ENCODE data around the gene DESI1. TPM values are rescaled to one million over a fixed set of nuclear protein-coding genes. Genes with fewer than 3 reads are reported as not detected.
"Not testable (repeated sequence)": the region's sequence is repeated elsewhere in the genome, so short reads cannot be mapped to it uniquely, and the experiment has no call there.

The DESI1 gene
- total RNA-seq, 6 experiments from 2014 or later, result 34.8 to 49.5 (median 40.9) TPM

DNA sequence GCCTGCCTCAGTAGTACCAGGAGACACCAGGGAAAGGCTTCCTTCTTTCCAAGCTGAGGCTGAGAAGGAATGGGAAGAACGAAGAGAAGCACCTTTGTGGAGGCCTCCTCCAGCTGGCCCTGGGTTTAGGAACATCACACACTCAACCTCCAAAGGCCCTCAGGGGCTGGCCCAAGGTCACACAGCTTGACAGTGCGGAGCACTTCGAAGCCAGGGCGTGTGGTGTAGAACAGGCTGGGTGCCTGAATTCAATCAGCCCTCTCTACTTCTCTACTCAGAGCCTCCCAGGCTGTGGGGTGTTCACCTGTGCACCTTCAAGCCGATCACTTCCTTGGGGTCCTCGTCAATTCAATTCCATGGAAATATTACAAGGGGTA lies 60.8 kb downstream of the DESI1 start:
- no peak overlapping the region for H3K27ac ChIP-seq

DNA sequence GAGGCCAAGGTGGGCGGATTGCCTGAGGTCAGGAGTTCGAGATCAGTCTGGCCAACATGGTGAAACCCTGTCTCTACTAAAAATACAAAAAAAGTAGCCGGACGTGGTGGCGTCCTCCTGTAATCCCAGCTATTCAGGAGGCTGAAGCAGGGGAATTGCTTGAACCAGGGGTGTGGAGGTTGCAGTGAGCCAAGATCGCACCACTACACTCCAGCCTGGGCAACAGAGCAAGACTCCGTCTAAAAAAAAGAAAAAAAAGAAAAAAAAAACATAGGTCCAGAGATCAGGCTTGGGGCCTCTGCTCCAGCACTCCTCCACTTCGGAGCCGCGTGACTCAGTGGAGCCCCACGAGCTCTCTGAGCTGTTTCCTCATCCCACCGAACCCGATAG lies 62.6 kb downstream of the DESI1 start:
- Histone ChIP-seq H3K4me1 (peaks cover 0 to 34% (median 3%) of the 10 kb centered on the region in 4 donors), H3K27ac (peak overlapping the region in 2 of 3 donors; percentile 2 to 92)
- H3K4me3 ChIP-seq; H3K9me3 ChIP-seq; DNase-seq; H3K36me3 ChIP-seq; intact Hi-C loops (cut with DNase I); ATAC-seq; H3K27me3 ChIP-seq: not testable (repeated sequence)
- 83% methylated on average over 8 of the region's 13 CpGs for WGBS (ENCODE audit: insufficient coverage, low coverage, low lambda C conversion rate, missing lambda C conversion rate)

More for the DNA sequence above, 60.8 kb downstream of the DESI1 start:
- 63% methylated on average over 4 of the region's 6 CpGs for WGBS (ENCODE audit: insufficient coverage, low coverage, low lambda C conversion rate, missing lambda C conversion rate)
- Histone ChIP-seq H3K27me3 (no peaks in the 10 kb centered on the region), H3K4me3 (no peak overlapping the region), H3K4me1 (peaks cover 0 to 26% (median 3%) of the 10 kb centered on the region in 4 donors), H3K36me3 (no peaks in the 10 kb centered on the region), H3K9me3 (no peaks in the 10 kb centered on the region)
- ATAC-seq (no peak), DNase-seq (no peak)
- TF ChIP-seq, protein P1, sequence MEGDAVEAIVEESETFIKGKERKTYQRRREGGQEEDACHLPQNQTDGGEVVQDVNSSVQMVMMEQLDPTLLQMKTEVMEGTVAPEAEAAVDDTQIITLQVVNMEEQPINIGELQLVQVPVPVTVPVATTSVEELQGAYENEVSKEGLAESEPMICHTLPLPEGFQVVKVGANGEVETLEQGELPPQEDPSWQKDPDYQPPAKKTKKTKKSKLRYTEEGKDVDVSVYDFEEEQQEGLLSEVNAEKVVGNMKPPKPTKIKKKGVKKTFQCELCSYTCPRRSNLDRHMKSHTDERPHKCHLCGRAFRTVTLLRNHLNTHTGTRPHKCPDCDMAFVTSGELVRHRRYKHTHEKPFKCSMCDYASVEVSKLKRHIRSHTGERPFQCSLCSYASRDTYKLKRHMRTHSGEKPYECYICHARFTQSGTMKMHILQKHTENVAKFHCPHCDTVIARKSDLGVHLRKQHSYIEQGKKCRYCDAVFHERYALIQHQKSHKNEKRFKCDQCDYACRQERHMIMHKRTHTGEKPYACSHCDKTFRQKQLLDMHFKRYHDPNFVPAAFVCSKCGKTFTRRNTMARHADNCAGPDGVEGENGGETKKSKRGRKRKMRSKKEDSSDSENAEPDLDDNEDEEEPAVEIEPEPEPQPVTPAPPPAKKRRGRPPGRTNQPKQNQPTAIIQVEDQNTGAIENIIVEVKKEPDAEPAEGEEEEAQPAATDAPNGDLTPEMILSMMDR (IDR thresholded peaks at IDR 0.05), result no peak
- no peak for TF ChIP-seq POLR2A (IDR thresholded peaks at IDR 0.05)
- intact Hi-C loops (cut with DNase I), result no loop called here

DNA sequence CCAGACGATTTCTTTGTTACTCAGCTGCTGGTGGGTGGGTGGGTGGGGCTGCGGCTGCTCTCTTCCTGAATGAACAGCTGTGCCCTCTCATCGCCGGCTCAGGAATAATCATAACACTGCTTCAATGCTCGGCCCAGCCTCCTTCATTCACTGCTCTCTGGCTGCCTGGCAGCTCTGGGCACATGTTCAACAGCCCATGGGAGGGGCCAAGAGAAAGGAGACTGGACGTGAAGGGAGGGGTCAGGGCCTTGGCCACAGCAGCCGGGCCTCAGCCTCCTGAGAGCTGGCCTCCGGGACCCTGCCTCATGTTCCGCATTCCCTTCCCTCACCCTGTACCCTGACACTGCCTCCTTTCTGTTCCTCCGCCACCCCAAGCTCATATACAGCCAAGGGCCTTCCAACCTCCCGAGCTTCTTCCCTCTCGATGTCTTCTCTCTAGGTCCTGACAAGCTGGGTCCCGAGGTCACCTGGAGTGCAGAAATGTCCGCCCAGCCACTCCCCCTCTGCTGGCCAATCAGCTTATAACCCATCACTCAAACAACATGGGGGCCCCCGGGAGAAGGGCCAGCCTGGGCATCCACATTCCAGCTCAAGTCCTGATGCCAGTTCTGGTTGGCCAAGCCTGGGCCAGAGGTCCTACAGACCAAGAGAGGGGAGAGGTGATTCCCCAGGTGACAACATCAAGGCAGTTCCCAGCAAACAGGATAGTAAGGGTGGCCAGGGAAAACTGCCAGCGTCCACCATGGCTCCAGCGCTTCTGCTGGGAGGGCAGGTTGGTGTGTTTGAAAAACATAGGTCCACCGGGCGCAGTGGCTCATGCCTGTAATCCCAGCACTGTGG lies 63.2 kb downstream of the DESI1 start:
- Histone ChIP-seq H3K4me1 (peaks cover 0 to 34% (median 3%) of the 10 kb centered on the region in 4 donors), H3K36me3 (no peaks in the 10 kb centered on the region), H3K9me3 (no peaks in the 10 kb centered on the region), H3K27me3 (no peaks in the 10 kb centered on the region), H3K4me3 (no peak overlapping the region), H3K27ac (peak overlapping the region; percentile 47 to 92 (median 48))
- intact Hi-C loops (cut with DNase I), result no loop called here
- peak; percentile 80 to 83 (median 82) for ATAC-seq
- DNase-seq, result peak; percentile 72 to 94 (median 89)
- WGBS (ENCODE audit: insufficient coverage, low coverage, low lambda C conversion rate, missing lambda C conversion rate), result 31% methylated on average over 12 of the region's 19 CpGs
- TF ChIP-seq, protein P1 (IDR thresholded peaks at IDR 0.05), result no peak
- no peak for TF ChIP-seq POLR2A (IDR thresholded peaks at IDR 0.05)

DNA sequence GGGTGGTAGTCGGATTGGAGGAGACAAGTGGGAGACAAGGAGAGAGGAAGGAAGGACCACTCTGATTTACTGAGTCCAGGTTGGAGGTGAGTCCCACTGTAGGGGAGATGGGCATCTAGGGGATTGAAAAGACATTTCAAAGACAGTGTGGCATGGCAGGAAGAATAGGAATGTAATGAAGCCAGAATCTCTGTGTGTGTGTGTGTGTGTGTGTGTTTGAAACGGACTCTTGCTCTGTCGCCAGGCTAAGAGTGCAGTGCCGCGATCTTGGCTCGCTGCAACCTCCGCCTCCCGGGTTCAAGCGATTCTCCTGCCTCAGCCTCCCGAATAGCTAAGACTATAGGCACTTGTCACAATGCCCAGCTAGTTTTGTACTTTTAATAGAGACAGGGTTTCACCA lies 64.3 kb downstream of the DESI1 start:
- no peak for TF ChIP-seq POLR2A (IDR thresholded peaks at IDR 0.05)
- TF ChIP-seq, protein P1 (IDR thresholded peaks at IDR 0.05), result no peak
- H3K27ac ChIP-seq, result peak overlapping the region in 1 of 3 donors; percentile 92
- H3K36me3 ChIP-seq, result no peaks in the 10 kb centered on the region
- peaks cover 0 to 38% (median 3%) of the 10 kb centered on the region in 4 donors for H3K4me1 ChIP-seq
- DNase-seq, result no peak
- no peaks in the 10 kb centered on the region for H3K27me3 ChIP-seq
- intact Hi-C loops (cut with DNase I), result no loop called here
- 61% methylated on average over 6 of the region's 10 CpGs for WGBS (ENCODE audit: insufficient coverage, low coverage, low lambda C conversion rate, missing lambda C conversion rate)
- ATAC-seq, result no peak
- no peaks in the 10 kb centered on the region for H3K9me3 ChIP-seq
- H3K4me3 ChIP-seq, result no peak overlapping the region

DNA sequence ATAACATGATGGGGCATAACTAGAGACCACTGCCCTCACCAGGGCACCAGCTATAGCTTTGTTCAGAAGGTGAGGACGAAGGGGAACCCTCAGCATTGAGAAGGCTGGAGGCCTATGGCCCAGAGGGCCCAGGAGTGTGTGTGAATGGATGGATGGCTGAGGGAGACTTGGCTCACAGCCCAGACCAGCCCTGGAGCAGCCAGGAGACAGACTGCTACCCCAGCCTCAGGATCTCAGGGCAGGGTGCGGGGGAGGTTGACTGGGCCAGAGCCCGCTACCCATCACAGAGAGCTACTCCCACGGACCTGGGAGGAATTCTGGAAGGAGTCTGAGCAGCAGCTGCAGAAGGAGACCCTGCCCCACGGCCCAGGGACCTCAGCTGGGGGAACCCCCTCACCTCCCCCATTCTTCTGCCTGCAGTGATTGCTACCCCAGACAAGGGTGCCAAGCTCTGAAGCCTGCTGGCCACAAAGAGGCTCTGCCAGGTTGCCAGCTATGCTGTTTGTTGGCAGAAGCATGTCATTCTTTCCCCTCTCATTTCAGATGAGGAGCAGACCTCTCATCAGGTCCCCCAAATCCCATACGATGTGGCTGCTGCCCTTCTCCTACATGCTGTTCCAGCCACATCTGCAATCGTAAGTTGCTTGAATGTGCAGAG lies 65.4 kb downstream of the DESI1 start:
- Histone ChIP-seq H3K27me3 (no peaks in the 10 kb centered on the region), H3K9me3 (no peaks in the 10 kb centered on the region), H3K4me1 (peaks cover 0 to 49% (median 5%) of the 10 kb centered on the region in 4 donors), H3K4me3 (no peak overlapping the region), H3K27ac (peak overlapping the region in 1 of 3 donors; percentile 43), H3K36me3 (no peaks in the 10 kb centered on the region)
- WGBS (ENCODE audit: insufficient coverage, low coverage, low lambda C conversion rate, missing lambda C conversion rate), result 88% methylated on average over 2 of the region's 7 CpGs
- intact Hi-C loops (cut with DNase I), result no loop called here
- DNase-seq (no peak), ATAC-seq (no peak)
- TF ChIP-seq, protein P1 (IDR thresholded peaks at IDR 0.05), result no peak
- TF ChIP-seq POLR2A (IDR thresholded peaks at IDR 0.05), result no peak
